Stimulated activated naive B cell treated with anti-CD40 and anti-IgM and Interleukin-4, amounts not matched to agents 10 μg/mL and 1 μg/mL and 100 μg/mL, for 72 hours (primary cell): ENCODE results near the gene SERPINA12.

Source experiments
- ATAC-seq, 2 donors: fragments of 150-1000 bp; cut with Tn5 transposase; replicated peaks; 2 replicates each; pipeline ENCODE4 v1.10.0; 2021; ENCODE audit warnings: moderate library complexity in 1 of 2
- DNase-seq: peaks from one replicate; pipeline ENCODE4 v3.0.0; 2021
- H3K27ac Mint-ChIP-seq: one replicate; pipeline ENCODE4 v1.8.0; 2022; ENCODE audit warnings: mild to moderate bottlenecking, mixed read lengths
- H3K27me3 Mint-ChIP-seq, 2 donors: one replicate each; pipeline ENCODE4 v1.8.0; 2022; ENCODE audit warnings: mixed read lengths in 2 of 2
- H3K36me3 Mint-ChIP-seq, 2 donors: one replicate each; pipeline ENCODE4 v1.8.0; 2022; ENCODE audit warnings: mixed read lengths in 2 of 2, mild to moderate bottlenecking in 1 of 2
- H3K4me1 Mint-ChIP-seq, 2 donors: one replicate each; pipeline ENCODE4 v1.8.0; 2022; ENCODE audit warnings: mixed read lengths in 2 of 2, mild to moderate bottlenecking in 1 of 2
- H3K4me3 Mint-ChIP-seq, 2 donors: one replicate each; pipeline ENCODE4 v1.8.0; 2022; ENCODE audit warnings: mild to moderate bottlenecking in 2 of 2, mixed read lengths in 2 of 2, moderate library complexity in 1 of 2
- H3K9me3 Mint-ChIP-seq, 2 donors: one replicate each; pipeline ENCODE4 v1.8.0; 2022; ENCODE audit warnings: mixed read lengths in 2 of 2, mild to moderate bottlenecking in 1 of 2

Gene SERPINA12

GRCh38 chr14:94509356-94509755 lies at the start of gene SERPINA12:
Gene SERPINA12 (minus strand): TSS chr14:94509469. CDS start chr14:94498397, 11,072 bp downstream.
- ATAC-seq (no peak), DNase-seq (no peak)
- Mint-ChIP-seq H3K4me3 (no peak within 1 kb of the TSS), H3K4me1 (no peaks in the 10 kb centered on the region), H3K36me3 (no peaks in the 10 kb centered on the region), H3K9me3 (no peaks in the 10 kb centered on the region), H3K27me3 (peaks cover 10 to 11% of the 10 kb centered on the region in 2 donors), H3K27ac (no peak within 1 kb of the TSS)

- H3K27me3 Mint-ChIP-seq: peaks cover 21 to 31% of the 10 kb centered on the region in 2 donors
- H3K4me3 Mint-ChIP-seq: no peak overlapping the region
- no peak for ATAC-seq
- no peak for DNase-seq
- H3K9me3 Mint-ChIP-seq: peaks cover 12 to 20% of the 10 kb centered on the region in 2 donors
- no peaks in the 10 kb centered on the region for H3K4me1 Mint-ChIP-seq
- no peak overlapping the region for H3K27ac Mint-ChIP-seq
- H3K36me3 Mint-ChIP-seq: peaks cover 0 to 5% of the 10 kb centered on the region in 2 donors
These were observed 49.6 kb upstream of the SERPINA12 start for GRCh38 chr14:94558842-94559241.

GRCh38 chr14:94557327-94557726 lies 48.1 kb upstream of the SERPINA12 start:
- no peaks in the 10 kb centered on the region for H3K4me1 Mint-ChIP-seq
- ATAC-seq (no peak), DNase-seq (no peak)
- no peak overlapping the region for H3K4me3 Mint-ChIP-seq
- H3K9me3 Mint-ChIP-seq: peaks cover 14 to 24% of the 10 kb centered on the region in 2 donors
- H3K27ac Mint-ChIP-seq: no peak overlapping the region
- peaks cover 0 to 5% of the 10 kb centered on the region in 2 donors for H3K36me3 Mint-ChIP-seq
- peaks cover 26 to 42% of the 10 kb centered on the region in 2 donors for H3K27me3 Mint-ChIP-seq

GRCh38 chr14:94555991-94556390 lies 46.7 kb upstream of the SERPINA12 start:
- Mint-ChIP-seq H3K27me3 (peaks cover 35 to 45% of the 10 kb centered on the region in 2 donors), H3K9me3 (peaks cover 14 to 24% of the 10 kb centered on the region in 2 donors), H3K4me1 (no peaks in the 10 kb centered on the region), H3K4me3 (no peak overlapping the region), H3K27ac (no peak overlapping the region), H3K36me3 (peaks cover 0 to 5% of the 10 kb centered on the region in 2 donors)
- no peak for DNase-seq
- ATAC-seq: no peak

- H3K36me3 Mint-ChIP-seq: peaks cover 0 to 1% of the 10 kb centered on the region in 2 donors
- no peak overlapping the region for H3K4me3 Mint-ChIP-seq
- DNase-seq: no peak
- no peak for ATAC-seq
- peaks cover 13 to 17% of the 10 kb centered on the region in 2 donors for H3K9me3 Mint-ChIP-seq
- H3K4me1 Mint-ChIP-seq: no peaks in the 10 kb centered on the region
- no peak overlapping the region for H3K27ac Mint-ChIP-seq
- H3K27me3 Mint-ChIP-seq: peaks cover 32 to 38% of the 10 kb centered on the region in 2 donors
These were observed 40.8 kb upstream of the SERPINA12 start for GRCh38 chr14:94550041-94550440.

- Mint-ChIP-seq H3K9me3 (peaks cover 10 to 13% of the 10 kb centered on the region in 2 donors), H3K4me3 (no peak overlapping the region)
These were observed 40.0 kb upstream of the SERPINA12 start for GRCh38 chr14:94548999-94549985.

GRCh38 chr14:94548131-94548998 lies 39.1 kb upstream of the SERPINA12 start:
- peaks cover 30% of the 10 kb centered on the region in 2 donors for H3K27me3 Mint-ChIP-seq

More at GRCh38 chr14:94548999-94549985, 40.0 kb upstream of the SERPINA12 start:
- ATAC-seq (peak; percentile 49 to 76), DNase-seq (peak; percentile 4)
- Mint-ChIP-seq H3K27ac (no peak overlapping the region), H3K4me1 (no peaks in the 10 kb centered on the region), H3K27me3 (peaks cover 30 to 35% of the 10 kb centered on the region in 2 donors), H3K36me3 (no peaks in the 10 kb centered on the region)

GRCh38 chr14:94547726-94548125 lies 38.5 kb upstream of the SERPINA12 start:
- no peak for ATAC-seq

More at GRCh38 chr14:94548131-94548998, 39.1 kb upstream of the SERPINA12 start:
- Mint-ChIP-seq H3K36me3 (no peaks in the 10 kb centered on the region), H3K27ac (no peak overlapping the region), H3K4me1 (no peaks in the 10 kb centered on the region), H3K4me3 (no peak overlapping the region), H3K9me3 (peaks cover 8 to 9% of the 10 kb centered on the region in 2 donors)
- no peak for ATAC-seq
- no peak for DNase-seq

GRCh38 chr14:94547151-94547680 lies 37.9 kb upstream of the SERPINA12 start:
- no peak overlapping the region for H3K4me3 Mint-ChIP-seq
- DNase-seq: no peak
- peaks cover 20 to 24% of the 10 kb centered on the region in 2 donors for H3K27me3 Mint-ChIP-seq
- H3K36me3 Mint-ChIP-seq: no peaks in the 10 kb centered on the region
- no peak overlapping the region for H3K27ac Mint-ChIP-seq
- H3K9me3 Mint-ChIP-seq: peaks cover 6 to 7% of the 10 kb centered on the region in 2 donors
- no peaks in the 10 kb centered on the region for H3K4me1 Mint-ChIP-seq
- no peak for ATAC-seq

More at GRCh38 chr14:94547726-94548125, 38.5 kb upstream of the SERPINA12 start:
- H3K27ac Mint-ChIP-seq: no peak overlapping the region
- no peak overlapping the region for H3K4me3 Mint-ChIP-seq
- peaks cover 6 to 9% of the 10 kb centered on the region in 2 donors for H3K9me3 Mint-ChIP-seq
- H3K4me1 Mint-ChIP-seq: no peaks in the 10 kb centered on the region
- no peaks in the 10 kb centered on the region for H3K36me3 Mint-ChIP-seq
- no peak for DNase-seq
- H3K27me3 Mint-ChIP-seq: peaks cover 25 to 29% of the 10 kb centered on the region in 2 donors

GRCh38 chr14:94545131-94545841 lies 36.0 kb upstream of the SERPINA12 start:
- Mint-ChIP-seq H3K4me3 (no peak overlapping the region), H3K4me1 (no peaks in the 10 kb centered on the region), H3K27ac (no peak overlapping the region), H3K9me3 (peaks cover 6 to 7% of the 10 kb centered on the region in 2 donors), H3K36me3 (no peaks in the 10 kb centered on the region), H3K27me3 (peaks cover 16 to 21% of the 10 kb centered on the region in 2 donors)
- ATAC-seq (no peak), DNase-seq (no peak)

- Mint-ChIP-seq H3K27me3 (peaks cover 16 to 26% of the 10 kb centered on the region in 2 donors), H3K4me1 (no peaks in the 10 kb centered on the region), H3K36me3 (no peaks in the 10 kb centered on the region), H3K9me3 (peaks cover 6 to 7% of the 10 kb centered on the region in 2 donors), H3K27ac (no peak overlapping the region), H3K4me3 (no peak overlapping the region)
- no peak for ATAC-seq
- DNase-seq: no peak
These were observed 35.5 kb upstream of the SERPINA12 start for GRCh38 chr14:94544726-94545125.

GRCh38 chr14:94543449-94544124 lies 34.3 kb upstream of the SERPINA12 start:
- ATAC-seq (no peak), DNase-seq (no peak)
- H3K4me3 Mint-ChIP-seq: no peak overlapping the region
- H3K9me3 Mint-ChIP-seq: peaks cover 6 to 7% of the 10 kb centered on the region in 2 donors
- H3K36me3 Mint-ChIP-seq: no peaks in the 10 kb centered on the region
- H3K4me1 Mint-ChIP-seq: no peaks in the 10 kb centered on the region
- no peak overlapping the region for H3K27ac Mint-ChIP-seq
- peaks cover 12 to 17% of the 10 kb centered on the region in 2 donors for H3K27me3 Mint-ChIP-seq
